Measurements from ENCODE around the gene ALDH1L2. TPM values are rescaled to one million over a fixed set of nuclear protein-coding genes. Genes with fewer than 3 reads are reported as not detected.
A peak's percentile ranks its signal among the peaks of the same experiment; 100 is the strongest.

The ALDH1L2 gene
- total RNA-seq, 1 donor from 2014 or later, result 69.2 TPM

GRCh38 chr12:105030820-105031807 lies 53.1 kb downstream of the ALDH1L2 start:
- no peak overlapping the region for H3K4me3 ChIP-seq (ENCODE audit: insufficient read depth, low read depth, low read length)
- no peak overlapping the region for H3K27ac Mint-ChIP-seq (ENCODE audit: unreplicated experiment)
- H3K4me2 ChIP-seq (ENCODE audit: low read length), result no peak overlapping the region
- H2AFZ ChIP-seq (ENCODE audit: low read depth, low read length), result no peak overlapping the region
- H4K20me1 ChIP-seq (ENCODE audit: insufficient read depth, low read length), result no peaks in the 10 kb centered on the region
- no peak overlapping the region for H3K4me3 Mint-ChIP-seq (ENCODE audit: unreplicated experiment)
- FAIRE-seq, result no peak
- H3K9me3 Mint-ChIP-seq (ENCODE audit: unreplicated experiment), result no peaks in the 10 kb centered on the region
- H3K4me1 ChIP-seq (ENCODE audit: insufficient read depth, low read length), result no peaks in the 10 kb centered on the region
- H3K4me1 Mint-ChIP-seq (ENCODE audit: low read depth, unreplicated experiment), result no peaks in the 10 kb centered on the region
- H3K27ac ChIP-seq (ENCODE audit: low read depth, low read length), result no peak overlapping the region
- no peak for DNase-seq (ENCODE audit: low read depth)
- no peaks in the 10 kb centered on the region for H3K9me3 ChIP-seq (ENCODE audit: insufficient read depth, low read depth, low read length)
- H3K36me3 ChIP-seq (ENCODE audit: insufficient read depth, low read length), result peaks cover 28% of the 10 kb centered on the region
- TF ChIP-seq EZH2 (IDR thresholded peaks at IDR 0.05; ENCODE audit: insufficient read depth, low read length), result no peak
- TF ChIP-seq CTCF (IDR thresholded peaks at IDR 0.05; ENCODE audit: insufficient read depth, low read depth, low read length), result no peak
- H3K36me3 Mint-ChIP-seq (ENCODE audit: low read depth, unreplicated experiment), result peaks cover 53% of the 10 kb centered on the region
- H3K27me3 Mint-ChIP-seq (ENCODE audit: low read depth, unreplicated experiment), result no peaks in the 10 kb centered on the region
- no peaks in the 10 kb centered on the region for H3K27me3 ChIP-seq (ENCODE audit: insufficient read depth, low read length)
- H3K79me2 ChIP-seq (ENCODE audit: insufficient read depth, low read length), result no peaks in the 10 kb centered on the region
- H3K9ac ChIP-seq (ENCODE audit: low read length), result no peak overlapping the region

GRCh38 chr12:105026411-105026810 lies 57.8 kb downstream of the ALDH1L2 start:
- H3K9me3 Mint-ChIP-seq (ENCODE audit: unreplicated experiment), result no peaks in the 10 kb centered on the region
- H3K27me3 Mint-ChIP-seq (ENCODE audit: low read depth, unreplicated experiment), result no peaks in the 10 kb centered on the region
- TF ChIP-seq CTCF (IDR thresholded peaks at IDR 0.05; ENCODE audit: insufficient read depth, low read depth, low read length), result no peak
- no peak for TF ChIP-seq EZH2 (IDR thresholded peaks at IDR 0.05; ENCODE audit: insufficient read depth, low read length)
- H3K4me1 Mint-ChIP-seq (ENCODE audit: low read depth, unreplicated experiment), result no peaks in the 10 kb centered on the region
- no peaks in the 10 kb centered on the region for H3K27me3 ChIP-seq (ENCODE audit: insufficient read depth, low read length)
- H3K9me3 ChIP-seq (ENCODE audit: insufficient read depth, low read depth, low read length), result no peaks in the 10 kb centered on the region
- H3K4me2 ChIP-seq (ENCODE audit: low read length), result no peak overlapping the region
- no peaks in the 10 kb centered on the region for H3K79me2 ChIP-seq (ENCODE audit: insufficient read depth, low read length)
- no peaks in the 10 kb centered on the region for H4K20me1 ChIP-seq (ENCODE audit: insufficient read depth, low read length)
- H3K4me3 ChIP-seq (ENCODE audit: insufficient read depth, low read depth, low read length), result no peak overlapping the region
- H3K36me3 Mint-ChIP-seq (ENCODE audit: low read depth, unreplicated experiment), result peaks cover 33% of the 10 kb centered on the region
- H3K4me1 ChIP-seq (ENCODE audit: insufficient read depth, low read length), result no peaks in the 10 kb centered on the region
- no peak overlapping the region for H3K9ac ChIP-seq (ENCODE audit: low read length)
- H3K27ac ChIP-seq (ENCODE audit: low read depth, low read length), result no peak overlapping the region
- H3K27ac Mint-ChIP-seq (ENCODE audit: unreplicated experiment), result no peak overlapping the region
- no peak overlapping the region for H3K4me3 Mint-ChIP-seq (ENCODE audit: unreplicated experiment)
- peaks cover 25% of the 10 kb centered on the region for H3K36me3 ChIP-seq (ENCODE audit: insufficient read depth, low read length)
- no peak for DNase-seq (ENCODE audit: low read depth)
- no peak for FAIRE-seq
- H2AFZ ChIP-seq (ENCODE audit: low read depth, low read length), result no peak overlapping the region

- H3K4me1 ChIP-seq (ENCODE audit: insufficient read depth, low read length), result no peaks in the 10 kb centered on the region
- no peaks in the 10 kb centered on the region for H3K9me3 Mint-ChIP-seq (ENCODE audit: unreplicated experiment)
Measured at GRCh38 chr12:105025890-105026289, 58.4 kb downstream of the ALDH1L2 start.

More at GRCh38 chr12:105025890-105026289, 58.4 kb downstream of the ALDH1L2 start:
- peak; percentile 61 for DNase-seq (ENCODE audit: low read depth)
- Histone ChIP-seq H3K27me3 (ENCODE audit: insufficient read depth, low read length) (no peaks in the 10 kb centered on the region), H3K4me3 (ENCODE audit: insufficient read depth, low read depth, low read length) (no peak overlapping the region), H3K79me2 (ENCODE audit: insufficient read depth, low read length) (no peaks in the 10 kb centered on the region), H3K9me3 (ENCODE audit: insufficient read depth, low read depth, low read length) (no peaks in the 10 kb centered on the region), H2AFZ (ENCODE audit: low read depth, low read length) (no peak overlapping the region), H3K36me3 (ENCODE audit: insufficient read depth, low read length) (peaks cover 21% of the 10 kb centered on the region), H4K20me1 (ENCODE audit: insufficient read depth, low read length) (peaks cover under 1% of the 10 kb centered on the region), H3K9ac (ENCODE audit: low read length) (no peak overlapping the region), H3K4me2 (ENCODE audit: low read length) (no peak overlapping the region), H3K27ac (ENCODE audit: low read depth, low read length) (no peak overlapping the region)
- no peaks in the 10 kb centered on the region for H3K4me1 Mint-ChIP-seq (ENCODE audit: low read depth, unreplicated experiment)
- H3K27me3 Mint-ChIP-seq (ENCODE audit: low read depth, unreplicated experiment), result no peaks in the 10 kb centered on the region
- TF ChIP-seq CTCF (IDR thresholded peaks at IDR 0.05; ENCODE audit: insufficient read depth, low read depth, low read length), result no peak
- no peak for TF ChIP-seq EZH2 (IDR thresholded peaks at IDR 0.05; ENCODE audit: insufficient read depth, low read length)
- no peak for FAIRE-seq
- no peak overlapping the region for H3K4me3 Mint-ChIP-seq (ENCODE audit: unreplicated experiment)
- no peak overlapping the region for H3K27ac Mint-ChIP-seq (ENCODE audit: unreplicated experiment)
- peaks cover 29% of the 10 kb centered on the region for H3K36me3 Mint-ChIP-seq (ENCODE audit: low read depth, unreplicated experiment)

Measured in astrocyte (in vitro differentiated cells and primary cell).